Measurements from ENCODE around the gene GRAMD1B. TPM values are rescaled to one million over a fixed set of nuclear protein-coding genes. Genes with fewer than 3 reads are reported as not detected.
"Not testable (repeated sequence)": the region's sequence is repeated elsewhere in the genome, so short reads cannot be mapped to it uniquely, and the experiment has no call there.

Gene GRAMD1B
- total RNA-seq, 4 donors from 2014 or later, result 0.30 to 1.5 (median 0.68) TPM

DNA sequence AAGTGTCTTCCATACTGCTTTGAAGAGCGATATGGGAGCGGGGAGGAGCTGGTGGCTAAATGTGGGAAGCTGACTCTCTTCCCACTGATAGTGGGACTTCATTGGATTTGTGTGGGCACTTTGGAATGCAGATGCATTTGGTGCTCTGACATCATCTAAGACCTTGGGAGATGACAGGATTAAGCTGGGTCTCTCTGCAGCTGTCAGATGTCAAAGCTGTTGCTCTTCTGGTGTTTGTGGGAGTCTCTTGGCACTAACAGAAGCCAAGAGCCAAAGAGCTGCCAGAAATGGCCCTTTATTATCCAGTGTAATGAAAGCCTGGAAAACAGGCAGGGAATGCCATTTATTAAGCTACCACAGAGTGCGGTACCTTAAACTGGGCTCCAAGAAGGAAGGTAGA lies 20.6 kb downstream of the GRAMD1B start:
- no peak overlapping the region for H3K4me3 ChIP-seq (ENCODE audit: low read depth, poor library complexity, severe bottlenecking)
- WGBS, 2 donors, result 86 to 87% methylated on average over 3 of the region's 3 CpGs
- no peak for DNase-seq (ENCODE audit: low spot score in 2 of 2)
- TF ChIP-seq, protein P1, sequence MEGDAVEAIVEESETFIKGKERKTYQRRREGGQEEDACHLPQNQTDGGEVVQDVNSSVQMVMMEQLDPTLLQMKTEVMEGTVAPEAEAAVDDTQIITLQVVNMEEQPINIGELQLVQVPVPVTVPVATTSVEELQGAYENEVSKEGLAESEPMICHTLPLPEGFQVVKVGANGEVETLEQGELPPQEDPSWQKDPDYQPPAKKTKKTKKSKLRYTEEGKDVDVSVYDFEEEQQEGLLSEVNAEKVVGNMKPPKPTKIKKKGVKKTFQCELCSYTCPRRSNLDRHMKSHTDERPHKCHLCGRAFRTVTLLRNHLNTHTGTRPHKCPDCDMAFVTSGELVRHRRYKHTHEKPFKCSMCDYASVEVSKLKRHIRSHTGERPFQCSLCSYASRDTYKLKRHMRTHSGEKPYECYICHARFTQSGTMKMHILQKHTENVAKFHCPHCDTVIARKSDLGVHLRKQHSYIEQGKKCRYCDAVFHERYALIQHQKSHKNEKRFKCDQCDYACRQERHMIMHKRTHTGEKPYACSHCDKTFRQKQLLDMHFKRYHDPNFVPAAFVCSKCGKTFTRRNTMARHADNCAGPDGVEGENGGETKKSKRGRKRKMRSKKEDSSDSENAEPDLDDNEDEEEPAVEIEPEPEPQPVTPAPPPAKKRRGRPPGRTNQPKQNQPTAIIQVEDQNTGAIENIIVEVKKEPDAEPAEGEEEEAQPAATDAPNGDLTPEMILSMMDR (IDR thresholded peaks at IDR 0.05), result no peak
- no peak for TF ChIP-seq POLR2A (IDR thresholded peaks at IDR 0.05)
- intact Hi-C loops (cut with DNase I; ENCODE audit: low total_unique reads), result no loop called here

DNA sequence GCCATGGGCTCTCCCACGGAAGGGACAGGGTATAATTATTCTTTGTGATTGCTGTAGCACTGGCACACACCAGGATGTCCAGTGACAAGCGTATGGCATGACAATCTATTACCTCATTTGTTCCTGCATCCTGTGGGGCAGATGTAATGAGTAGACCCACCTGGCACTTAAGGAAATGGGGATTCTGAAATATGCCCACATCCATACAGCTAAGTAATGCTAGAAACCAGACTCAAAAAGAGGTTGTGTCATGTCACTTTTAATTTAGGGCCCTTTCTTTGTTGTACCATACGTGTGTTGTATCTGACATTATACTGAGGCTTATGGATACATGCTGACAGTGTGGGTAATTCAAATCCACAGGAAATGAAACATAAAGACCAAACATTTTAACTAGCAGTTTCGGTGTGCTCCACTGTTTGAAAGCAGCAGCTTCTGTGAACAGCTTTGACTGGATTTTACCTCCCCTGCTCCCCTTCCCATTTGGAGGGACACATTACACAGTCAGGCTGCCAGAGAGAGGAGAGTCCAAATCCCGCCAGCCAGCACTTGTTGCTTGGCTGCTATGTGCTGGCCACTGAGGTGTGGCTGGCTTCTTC lies 21.2 kb downstream of the GRAMD1B start:
- intact Hi-C loops (cut with DNase I; ENCODE audit: low total_unique reads), result no loop called here
- 68 to 75% methylated on average over 5 of the region's 5 CpGs for WGBS, 2 donors

DNA sequence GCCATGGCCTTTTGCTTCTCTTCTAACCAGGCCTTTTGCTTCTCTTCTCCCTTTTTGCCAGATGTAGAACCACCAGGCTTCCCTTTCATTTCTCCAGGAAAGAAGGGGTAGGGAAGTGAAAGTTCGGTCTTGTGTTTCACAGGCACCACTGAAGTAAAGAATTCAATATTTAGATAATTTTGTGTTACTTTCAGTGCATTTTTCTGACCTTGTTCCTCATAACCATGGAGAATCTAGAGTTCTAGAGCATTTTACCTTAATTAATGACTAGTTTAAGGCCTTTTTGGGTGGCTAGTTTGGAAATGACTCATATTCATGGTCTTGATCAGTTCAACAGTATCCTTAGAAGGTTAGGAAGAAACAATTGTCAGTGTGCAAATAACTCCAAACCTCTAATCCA lies 22.7 kb downstream of the GRAMD1B start:
- intact Hi-C loops (cut with DNase I; ENCODE audit: low total_unique reads), result no loop called here
- WGBS, 2 donors, result 84 to 93% methylated on average over 1 of the region's 1 CpG
- no peak overlapping the region for H3K4me3 ChIP-seq (ENCODE audit: low read depth, poor library complexity, severe bottlenecking)
- TF ChIP-seq POLR2A (IDR thresholded peaks at IDR 0.05), result no peak
- TF ChIP-seq, protein P1 (IDR thresholded peaks at IDR 0.05), result no peak
- DNase-seq (ENCODE audit: low spot score in 2 of 2), result no peak

More for the DNA sequence above, 21.2 kb downstream of the GRAMD1B start:
- DNase-seq (ENCODE audit: low spot score in 2 of 2), result no peak
- TF ChIP-seq POLR2A (IDR thresholded peaks at IDR 0.05), result no peak
- TF ChIP-seq, protein P1 (IDR thresholded peaks at IDR 0.05), result no peak
- no peak overlapping the region for H3K4me3 ChIP-seq (ENCODE audit: low read depth, poor library complexity, severe bottlenecking)

DNA sequence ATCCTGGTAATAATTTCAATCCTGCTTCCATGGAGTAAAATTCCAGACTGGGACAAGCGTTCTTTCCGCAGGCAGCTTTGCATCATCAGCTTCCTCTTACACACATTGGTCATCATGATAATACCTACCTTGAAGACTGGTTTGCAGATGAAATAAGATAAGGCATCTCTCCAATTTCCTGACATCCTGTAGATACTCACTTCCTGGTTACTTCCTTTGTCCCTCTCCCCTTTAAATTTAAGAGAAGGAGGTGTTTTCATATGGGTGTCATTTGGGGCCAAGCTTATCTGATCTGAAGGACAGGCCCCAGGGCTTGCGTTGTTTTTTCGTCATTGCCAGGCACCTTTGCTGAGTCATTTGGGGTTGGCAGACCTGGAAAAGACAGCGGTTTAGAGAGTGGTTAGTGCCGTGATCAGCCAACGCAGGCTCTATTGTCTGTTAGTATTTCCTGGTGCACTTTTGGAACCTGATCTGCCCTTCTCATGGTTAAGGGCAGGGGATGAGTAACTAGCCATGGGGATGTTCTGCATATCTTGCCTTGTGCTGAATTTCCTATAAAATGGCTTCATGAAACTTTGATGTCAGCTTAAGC lies 24.1 kb downstream of the GRAMD1B start:
- intact Hi-C loops (cut with DNase I; ENCODE audit: low total_unique reads), result no loop called here
- TF ChIP-seq POLR2A (IDR thresholded peaks at IDR 0.05), result no peak
- TF ChIP-seq, protein P1 (IDR thresholded peaks at IDR 0.05), result no peak
- 44 to 53% methylated on average over 7 of the region's 7 CpGs for WGBS, 2 donors
- H3K4me3 ChIP-seq (ENCODE audit: low read depth, poor library complexity, severe bottlenecking), result no peak overlapping the region
- DNase-seq (ENCODE audit: low spot score in 2 of 2), result no peak

DNA sequence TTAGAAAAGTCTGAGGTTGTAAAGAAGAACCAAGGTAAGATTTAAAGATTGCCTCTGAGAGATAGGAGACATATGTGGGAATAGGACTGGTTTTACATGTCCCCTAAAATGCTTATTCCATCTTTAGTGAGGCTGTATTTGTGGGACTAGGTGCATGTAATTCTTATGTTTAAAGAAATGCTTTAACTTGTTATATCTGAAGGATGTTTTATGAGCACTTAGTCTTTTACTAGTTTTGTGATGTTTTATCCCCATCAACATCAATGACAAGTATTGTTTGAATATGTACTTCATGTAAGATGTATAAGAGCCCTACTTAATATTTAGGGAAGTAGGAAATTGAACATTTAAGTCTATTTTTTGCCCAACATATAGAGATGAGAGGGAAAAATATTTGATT lies 24.7 kb downstream of the GRAMD1B start:
- intact Hi-C loops (cut with DNase I; ENCODE audit: low total_unique reads), result no loop called here
- no peak for DNase-seq (ENCODE audit: low spot score in 2 of 2)
- no peak overlapping the region for H3K4me3 ChIP-seq (ENCODE audit: low read depth, poor library complexity, severe bottlenecking)
- TF ChIP-seq, protein P1 (IDR thresholded peaks at IDR 0.05), result no peak
- TF ChIP-seq POLR2A (IDR thresholded peaks at IDR 0.05), result no peak

DNA sequence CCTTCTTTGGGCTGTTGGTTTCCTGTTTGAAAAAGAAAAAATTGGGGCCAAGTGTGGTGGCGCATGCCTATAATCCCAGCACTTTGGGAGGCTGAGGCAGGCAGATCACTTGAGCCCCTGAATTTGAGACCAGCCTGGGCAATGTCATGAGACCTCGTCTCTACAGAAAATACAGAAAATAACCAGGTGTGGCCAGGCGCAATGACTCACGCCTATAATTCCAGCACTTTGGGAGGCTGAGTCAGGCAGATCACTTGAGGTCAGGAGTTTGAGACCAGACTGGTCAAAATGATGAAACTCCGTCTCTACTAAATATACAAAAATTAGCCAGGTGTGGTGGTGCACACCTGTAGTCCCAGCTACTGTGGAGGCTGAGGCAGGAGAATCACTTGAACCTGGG lies 26.4 kb downstream of the GRAMD1B start:
- DNase-seq (ENCODE audit: low spot score in 2 of 2), result not testable (repeated sequence)
- WGBS, 2 donors, result 89 to 91% methylated on average over 5 of the region's 5 CpGs

More for the DNA sequence above, 26.4 kb downstream of the GRAMD1B start:
- intact Hi-C loops (cut with DNase I; ENCODE audit: low total_unique reads); H3K4me3 ChIP-seq (ENCODE audit: low read depth, poor library complexity, severe bottlenecking): not testable (repeated sequence)
